ENCODE data around the gene KIF1B. TPM values are rescaled to one million over a fixed set of nuclear protein-coding genes. Genes with fewer than 3 reads are reported as not detected.

KIF1B gene
- total and polyA plus RNA-seq, 2 donors (not counting 1 experiment from before 2014, with no cell fraction given) = 3.5 to 16.4 TPM

GRCh38 chr1:10207810-10208209, 2.6 kb upstream of the KIF1B start:
- CTCF ChIA-PET = interaction anchor here (0.6 to 0.7 kb wide), 2 partner anchors 222 to 1054 kb away, joined by 3 read pairs; partner anchors contain the start of gene CENPS
- peaks cover 6 to 18% of the 10 kb centered on the region in 2 donors for H3K4me1 ChIP-seq (ENCODE audit: control insufficient read depth in 2 of 2, insufficient read depth in 2 of 2, low read length in 2 of 2)
- H3K4me3 ChIP-seq (ENCODE audit: control extremely low read depth in 1 of 5, extremely low read depth in 1 of 5, insufficient read depth in 1 of 5, low read depth in 2 of 5, low read length in 4 of 5) = no peak overlapping the region
- H3K36me3 ChIP-seq (replicated peaks in 1 of 2; ENCODE audit: control extremely low read depth in 1 of 2, control insufficient read depth in 1 of 2, extremely low read depth in 1 of 2, insufficient read depth in 2 of 2, low read length in 1 of 2) = no peaks in the 10 kb centered on the region
- H3K9ac ChIP-seq (ENCODE audit: low read length) = no peak overlapping the region
- no peaks in the 10 kb centered on the region for H3K79me2 ChIP-seq (ENCODE audit: control insufficient read depth, insufficient read depth, low read length)
- no peak for TF ChIP-seq CTCF (IDR thresholded peaks at IDR 0.05)
- no peak for TF ChIP-seq EZH2 (IDR thresholded peaks at IDR 0.05; ENCODE audit: borderline replicate concordance, insufficient read depth, low read depth, low read length, poor library complexity, severe bottlenecking)
- H3K27ac ChIP-seq (ENCODE audit: low read length in 2 of 2) = no peak overlapping the region
- peaks cover 0 to 4% (median under 1%) of the 10 kb centered on the region in 4 experiments for H3K27me3 ChIP-seq (replicated peaks in 1 of 4; ENCODE audit: control extremely low read depth in 1 of 4, control insufficient read depth in 3 of 4, insufficient read depth in 4 of 4, low read length in 3 of 4)
- H3K9me3 ChIP-seq (ENCODE audit: control extremely low read depth in 1 of 3, control insufficient read depth in 2 of 3, insufficient read depth in 1 of 3, low read length in 2 of 3) = no peaks in the 10 kb centered on the region
- no peak overlapping the region for H3K4me2 ChIP-seq (replicated peaks; ENCODE audit: low read depth, low read length, poor library complexity, severe bottlenecking)
- Mint-ChIP-seq H3K9me3 (ENCODE audit: insufficient read depth) (no peaks in the 10 kb centered on the region), H3K4me3 (no peak overlapping the region), H3K27me3 (no peaks in the 10 kb centered on the region), H3K4me1 (peaks cover 24% of the 10 kb centered on the region), H3K27ac (no peak overlapping the region)
- intact Hi-C loops (cut with micrococcal nuclease) = no loop called here
- no peak overlapping the region for H2AFZ ChIP-seq (ENCODE audit: insufficient read depth, low read depth, low read length, poor library complexity, severe bottlenecking)
- POLR2A ChIA-PET = no interaction called here
- WGBS (ENCODE audit: insufficient coverage) = no CpG with 5 or more reads among the region's 3 CpGs
- DNase-seq = no peak
- H4K20me1 ChIP-seq (ENCODE audit: control insufficient read depth, insufficient read depth, low read length, poor library complexity, severe bottlenecking) = no peaks in the 10 kb centered on the region
- ATAC-seq (ENCODE audit: low read depth) = no peak

- no peaks in the 10 kb centered on the region for H3K27me3 Mint-ChIP-seq
- peaks cover 24% of the 10 kb centered on the region for H3K4me1 Mint-ChIP-seq
- Histone ChIP-seq H3K9me3 (ENCODE audit: control extremely low read depth in 1 of 3, control insufficient read depth in 2 of 3, insufficient read depth in 1 of 3, low read length in 2 of 3) (no peaks in the 10 kb centered on the region), H3K4me1 (ENCODE audit: control insufficient read depth in 2 of 2, insufficient read depth in 2 of 2, low read length in 2 of 2) (peaks cover 6 to 18% of the 10 kb centered on the region in 2 donors), H3K79me2 (ENCODE audit: control insufficient read depth, insufficient read depth, low read length) (no peaks in the 10 kb centered on the region), H3K4me3 (ENCODE audit: control extremely low read depth in 1 of 5, extremely low read depth in 1 of 5, insufficient read depth in 1 of 5, low read depth in 2 of 5, low read length in 4 of 5) (peak overlapping the region in 1 of 5 experiments; percentile 9), H3K27me3 (replicated peaks in 1 of 4; ENCODE audit: control extremely low read depth in 1 of 4, control insufficient read depth in 3 of 4, insufficient read depth in 4 of 4, low read length in 3 of 4) (peaks cover 0 to 4% (median under 1%) of the 10 kb centered on the region in 4 experiments), H2AFZ (ENCODE audit: insufficient read depth, low read depth, low read length, poor library complexity, severe bottlenecking) (no peak overlapping the region), H4K20me1 (ENCODE audit: control insufficient read depth, insufficient read depth, low read length, poor library complexity, severe bottlenecking) (no peaks in the 10 kb centered on the region), H3K36me3 (replicated peaks in 1 of 2; ENCODE audit: control extremely low read depth in 1 of 2, control insufficient read depth in 1 of 2, extremely low read depth in 1 of 2, insufficient read depth in 2 of 2, low read length in 1 of 2) (no peaks in the 10 kb centered on the region), H3K9ac (ENCODE audit: low read length) (no peak overlapping the region), H3K27ac (ENCODE audit: low read length in 2 of 2) (no peak overlapping the region), H3K4me2 (replicated peaks; ENCODE audit: low read depth, low read length, poor library complexity, severe bottlenecking) (peak overlapping the region; percentile 4)
- ChIA-PET POLR2A (interaction anchor here (0.5 kb wide), 1 partner anchor 14 kb away, joined by 3 read pairs; no protein-coding TSS in a partner anchor), CTCF (interaction anchor here (0.7 to 2.4 kb wide), 5 partner anchors 12 to 222 kb away, joined by 3 to 15 read pairs (median 3); partner anchors contain the start of gene CENPS)
- no peak for TF ChIP-seq EZH2 (IDR thresholded peaks at IDR 0.05; ENCODE audit: borderline replicate concordance, insufficient read depth, low read depth, low read length, poor library complexity, severe bottlenecking)
- no peak for TF ChIP-seq CTCF (IDR thresholded peaks at IDR 0.05)
- peak; percentile 50 for DNase-seq
- ATAC-seq (ENCODE audit: low read depth) = no peak
- H3K4me3 Mint-ChIP-seq = peak overlapping the region; percentile 66
- peak overlapping the region; percentile 41 for H3K27ac Mint-ChIP-seq
- H3K9me3 Mint-ChIP-seq (ENCODE audit: insufficient read depth) = no peaks in the 10 kb centered on the region
- intact Hi-C loops (cut with micrococcal nuclease) = no loop called here
- 89% methylated on average over 6 of the region's 11 CpGs for WGBS (ENCODE audit: insufficient coverage)
Measured at GRCh38 chr1:10208537-10208936, 1.8 kb upstream of the KIF1B start.

Data from B cell (primary cell).